ENCODE data around the gene SGCG. TPM values are rescaled to one million over a fixed set of nuclear protein-coding genes. Genes with fewer than 3 reads are reported as not detected.

SGCG gene
- total RNA-seq = 0.87 and 5.1 TPM in 2 replicates

GRCh38 chr13:23180711-23181110 is at the start of gene SGCG:
Gene SGCG (plus strand): TSS chr13:23180979. CDS start chr13:23203695, 22,716 bp downstream.

Small RNAs within 50 kb of the gene (small RNA-seq; reads per million reads assigned to genes)
- gene RNU6-58P (not detected), gene RNY3P4 (0.12 reads per million)
